ENCODE data around the gene RAB4A. TPM values are rescaled to one million over a fixed set of nuclear protein-coding genes. Genes with fewer than 3 reads are reported as not detected.

Gene RAB4A
- total and polyA plus RNA-seq, 2 of the 13 experiments (the other 11 are each of a cell fraction or from before 2014, with no cell fraction given): 56.0 to 80.1 TPM

GRCh38 chr1:229282295-229282823 lies 11.4 kb downstream of the RAB4A start:
- Histone ChIP-seq H3K27ac (ENCODE audit: extremely low read length, insufficient read depth, low read length) (no peak overlapping the region), H3K36me3 (replicated peaks in 1 of 2; ENCODE audit: control insufficient read depth in 1 of 2, insufficient read depth in 2 of 2, low read length in 2 of 2) (peaks cover 0 to 15% of the 10 kb centered on the region in 2 experiments; a peak in 3 of 5 replicates), H3K27me3 (ENCODE audit: control insufficient read depth in 1 of 2, insufficient read depth in 2 of 2, low read length in 2 of 2) (no peaks in the 10 kb centered on the region), H3K4me2 (ENCODE audit: low read depth, low read length) (no peak overlapping the region), H3K4me1 (ENCODE audit: insufficient read depth, low read length) (peaks cover 92% of the 10 kb centered on the region), H2AFZ (ENCODE audit: low read length) (no peak overlapping the region), H3K9ac (ENCODE audit: insufficient read depth, low read depth, low read length) (no peak overlapping the region), H3K79me2 (ENCODE audit: insufficient read depth, low read length) (peaks cover 99% of the 10 kb centered on the region), H3K4me3 (replicated peaks in 1 of 3; ENCODE audit: insufficient read depth in 1 of 3, low read depth in 2 of 3, low read length in 3 of 3) (no peak overlapping the region), H4K20me1 (ENCODE audit: insufficient read depth, low read length) (peaks cover 62% of the 10 kb centered on the region), H3K9me3 (ENCODE audit: low read length) (no peaks in the 10 kb centered on the region)
- CTCF ChIA-PET (ENCODE audit: low intra/inter-chr PET ratio, low total read pairs): no interaction called here
- TF ChIP-seq RBM39 (IDR thresholded peaks at IDR 0.05; ENCODE audit: low read depth, low read length, poor library complexity, severe bottlenecking): no peak
- no peak for TF ChIP-seq NFKB2 (CRISPR knock-in tag; IDR thresholded peaks at IDR 0.05; ENCODE audit: borderline replicate concordance)
- TF ChIP-seq ZNF382 (CRISPR knock-in tag; IDR thresholded peaks at IDR 0.05; ENCODE audit: borderline replicate concordance): no peak
- no peak for TF ChIP-seq ZBTB40 (IDR thresholded peaks at IDR 0.05)
- TF ChIP-seq ZBTB40 (CRISPR knock-in tag; IDR thresholded peaks at IDR 0.05): no peak
- TF ChIP-seq XBP1 (CRISPR knock-in tag; IDR thresholded peaks at IDR 0.05): no peak
- TF ChIP-seq GMEB2 (CRISPR knock-in tag; IDR thresholded peaks at IDR 0.05; ENCODE audit: low read depth): no peak
- TF ChIP-seq YEATS2 (CRISPR knock-in tag; IDR thresholded peaks at IDR 0.05; ENCODE audit: borderline replicate concordance): no peak
- no peak for TF ChIP-seq NR2F2 (IDR thresholded peaks at IDR 0.05; ENCODE audit: borderline replicate concordance, low read depth)
- TF ChIP-seq NCOA1 (CRISPR knock-in tag; IDR thresholded peaks at IDR 0.05): no peak
- TF ChIP-seq HMGA1 (CRISPR knock-in tag; conservative IDR thresholded peaks at IDR 0.05): no peak
- TF ChIP-seq CERS6 (CRISPR knock-in tag; IDR thresholded peaks at IDR 0.05): no peak
- TF ChIP-seq ZNF33B (CRISPR knock-in tag; IDR thresholded peaks at IDR 0.05): no peak
- TF ChIP-seq ZNF777 (CRISPR knock-in tag; IDR thresholded peaks at IDR 0.05): no peak
- no peak for TF ChIP-seq MED13 (CRISPR knock-in tag; IDR thresholded peaks at IDR 0.05)
- DNase-seq (ENCODE audit: low spot score): no peak
- no TSS peak for BruUV-seq (replicated peaks)
- POLR2A ChIA-PET: no interaction called here
- in situ Hi-C loops (cut with HindIII; ENCODE audit: extremely low pct_ligation_motif_present, low pct_unique_long_range_greater_than_20kb) (no loop called here), intact Hi-C loops (cut with micrococcal nuclease; ENCODE audit: unreplicated experiment) (no loop called here)
- 84% methylated on average over 1 of the region's 1 CpG for WGBS (ENCODE audit: low lambda C conversion rate)
- no peak for FAIRE-seq
- no peak for ATAC-seq

All from HepG2 (cell line).